T-helper 17 cell (primary cell): ENCODE measurements around the gene WT1. TPM values are rescaled to one million over a fixed set of nuclear protein-coding genes. Genes with fewer than 3 reads are reported as not detected.
A peak's percentile ranks its signal among the peaks of the same experiment; 100 is the strongest.

ENCODE experiments used
- ATAC-seq: fragments of 150-1000 bp; cut with Tn5 transposase; 2 replicates; pipeline ENCODE4 v1.10.0; 2021; ENCODE audit warnings: mild to moderate bottlenecking, moderate library complexity
- DNase-seq, 3 donors: peaks; one replicate each; pipeline versions ENCODE4 v3.0.0 to v3.0.0-alpha.2; 2020 to 2021
- H3K9me3 ChIP-seq: one replicate; pipeline ENCODE4 v1.7.0; 2013; ENCODE audit warnings: low read length, mild to moderate bottlenecking; ENCODE audit not compliant: control insufficient read depth, poor library complexity, severe bottlenecking
- H3K27ac Mint-ChIP-seq: one replicate; pipeline ENCODE4 v1.8.0; 2022; ENCODE audit warnings: mild to moderate bottlenecking, moderate library complexity, mixed read lengths
- H3K27me3 Mint-ChIP-seq: one replicate; pipeline ENCODE4 v1.8.0; 2022; ENCODE audit warnings: mixed read lengths
- H3K36me3 Mint-ChIP-seq: one replicate; pipeline ENCODE4 v1.8.0; 2022; ENCODE audit warnings: low read depth, mixed read lengths
- H3K4me1 Mint-ChIP-seq: one replicate; pipeline ENCODE4 v1.8.0; 2022; ENCODE audit warnings: mild to moderate bottlenecking, mixed read lengths
- H3K4me3 Mint-ChIP-seq: one replicate; pipeline ENCODE4 v1.8.0; 2022; ENCODE audit warnings: mild to moderate bottlenecking, moderate library complexity, mixed read lengths
- total RNA-seq, 4 donors: library from RNA in 2 of 4; stranded (reverse) in 2 of 4; gene quantifications; one replicate each; pipeline ENCODE4 v1.2.3 and lab custom pipeline; 2022 to 2026

The WT1 gene
- total RNA-seq, 2 donors from 2014 or later, result not detected

DNA sequence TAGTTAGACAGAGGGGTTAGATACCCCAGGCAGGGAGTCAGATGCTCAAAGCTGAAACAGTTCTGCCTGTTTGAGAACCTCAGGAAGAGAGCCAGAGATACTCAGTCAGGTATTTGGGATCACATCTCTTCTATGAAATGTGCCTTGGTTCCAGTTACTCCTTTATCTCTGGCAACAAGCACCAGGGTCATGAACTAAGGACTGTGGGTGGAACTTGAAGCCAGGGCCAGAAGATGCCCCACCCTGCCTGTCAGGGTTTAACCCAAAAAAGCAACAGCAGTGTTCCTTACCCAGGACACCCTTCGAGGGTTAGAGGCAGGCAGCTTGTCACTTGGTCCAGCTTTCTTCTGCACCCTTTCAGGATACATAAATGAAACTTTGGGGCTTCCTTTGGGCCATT, 15.0 kb upstream of the WT1 start:
- no peak for DNase-seq
- H3K9me3 ChIP-seq, result no peaks in the 10 kb centered on the region
- ATAC-seq, result no peak
- H3K36me3 Mint-ChIP-seq, result no peaks in the 10 kb centered on the region
- H3K27me3 Mint-ChIP-seq, result peaks cover 51% of the 10 kb centered on the region
- no peaks in the 10 kb centered on the region for H3K4me1 Mint-ChIP-seq
- H3K4me3 Mint-ChIP-seq, result no peak overlapping the region
- H3K27ac Mint-ChIP-seq, result no peak overlapping the region

DNA sequence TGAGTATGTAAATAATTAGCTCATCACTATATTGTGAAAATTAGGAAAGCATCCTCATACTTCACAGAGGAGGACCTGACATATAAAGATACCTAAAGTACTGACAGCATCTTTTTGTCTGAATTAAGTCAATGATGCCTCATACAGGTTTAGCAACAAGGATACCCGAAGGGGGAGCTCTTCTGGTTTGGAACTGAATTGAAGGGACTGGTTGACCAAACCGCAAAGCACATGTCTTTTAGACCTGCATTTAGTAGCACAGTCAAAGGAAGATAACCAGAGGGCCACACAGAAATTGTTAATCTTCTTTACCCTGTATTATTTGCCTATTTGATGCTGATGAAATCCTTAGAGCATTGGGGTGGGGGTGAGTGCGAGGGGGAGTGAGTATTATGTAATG, 12.9 kb upstream of the WT1 start:
- no peaks in the 10 kb centered on the region for H3K9me3 ChIP-seq
- DNase-seq (no peak), ATAC-seq (no peak)
- Mint-ChIP-seq H3K27ac (no peak overlapping the region), H3K4me1 (no peaks in the 10 kb centered on the region), H3K36me3 (no peaks in the 10 kb centered on the region), H3K4me3 (no peak overlapping the region), H3K27me3 (peaks cover 50% of the 10 kb centered on the region)

DNA sequence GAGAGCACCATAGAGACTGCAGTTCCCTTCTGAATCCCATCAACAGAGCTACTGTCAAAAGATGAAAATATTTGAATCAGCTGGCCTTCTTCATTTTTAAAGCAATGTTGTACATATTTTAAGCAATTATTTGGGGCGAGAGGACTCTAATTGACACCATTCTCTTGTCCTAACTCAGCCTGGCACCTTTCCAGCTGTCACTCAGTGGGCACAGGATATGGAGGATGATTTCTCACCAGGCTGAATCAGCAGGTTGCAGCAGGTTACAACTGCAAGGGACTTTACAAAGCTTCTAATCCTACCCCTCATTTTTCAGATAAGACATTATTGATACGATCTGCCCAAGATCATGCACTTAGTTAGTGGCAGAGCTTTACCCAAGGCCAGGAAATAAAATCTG, 11.9 kb upstream of the WT1 start:
- Mint-ChIP-seq H3K4me1 (no peaks in the 10 kb centered on the region), H3K27me3 (peaks cover 56% of the 10 kb centered on the region), H3K4me3 (no peak overlapping the region), H3K27ac (no peak overlapping the region), H3K36me3 (no peaks in the 10 kb centered on the region)
- H3K9me3 ChIP-seq, result no peaks in the 10 kb centered on the region
- ATAC-seq, result no peak
- no peak for DNase-seq

DNA sequence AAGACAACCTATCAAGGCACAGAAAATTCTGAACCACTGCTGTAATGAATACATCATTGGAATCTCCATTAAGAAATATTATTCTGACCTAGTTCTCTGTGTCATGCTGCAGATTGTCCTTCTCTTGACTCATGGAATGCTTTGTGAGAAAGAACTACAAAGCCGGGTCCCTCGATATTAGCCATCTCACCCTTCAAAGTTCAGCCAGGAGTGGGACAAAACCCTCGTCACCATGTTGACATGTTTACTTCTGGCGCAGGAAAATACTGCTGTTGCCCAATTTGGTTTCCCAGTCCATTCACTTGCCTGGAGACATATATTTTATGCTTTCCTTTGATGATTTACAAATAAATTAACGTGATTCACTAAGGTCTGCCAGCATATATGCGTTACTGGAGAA, 10.9 kb upstream of the WT1 start:
- no peaks in the 10 kb centered on the region for H3K36me3 Mint-ChIP-seq
- H3K27ac Mint-ChIP-seq, result no peak overlapping the region
- DNase-seq (no peak), ATAC-seq (no peak)
- no peaks in the 10 kb centered on the region for H3K9me3 ChIP-seq
- H3K4me1 Mint-ChIP-seq, result no peaks in the 10 kb centered on the region
- no peak overlapping the region for H3K4me3 Mint-ChIP-seq
- H3K27me3 Mint-ChIP-seq, result peaks cover 60% of the 10 kb centered on the region

DNA sequence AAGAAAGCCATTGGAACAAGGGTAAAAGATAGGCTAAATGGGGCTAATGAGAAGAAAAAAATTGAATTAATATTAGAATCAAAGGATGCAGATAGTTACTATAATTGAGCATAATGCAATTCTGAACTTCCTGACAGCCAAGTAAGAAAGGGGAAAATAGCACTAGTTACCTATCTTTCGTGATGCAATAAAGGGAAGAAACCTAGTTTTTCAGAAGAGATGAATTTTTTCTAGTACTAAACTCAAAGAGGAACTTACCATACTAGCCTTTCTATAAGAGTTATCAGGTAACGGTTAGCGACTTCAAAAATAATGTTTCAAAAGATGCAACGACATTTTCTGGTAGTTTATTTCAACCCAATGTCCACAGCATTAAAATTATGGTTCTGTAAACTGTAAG, 8.8 kb upstream of the WT1 start:
- Mint-ChIP-seq H3K27me3 (peaks cover 66% of the 10 kb centered on the region), H3K4me3 (no peak overlapping the region), H3K4me1 (peaks cover 2% of the 10 kb centered on the region), H3K36me3 (peaks cover 8% of the 10 kb centered on the region), H3K27ac (no peak overlapping the region)
- DNase-seq (no peak), ATAC-seq (no peak)
- no peaks in the 10 kb centered on the region for H3K9me3 ChIP-seq

DNA sequence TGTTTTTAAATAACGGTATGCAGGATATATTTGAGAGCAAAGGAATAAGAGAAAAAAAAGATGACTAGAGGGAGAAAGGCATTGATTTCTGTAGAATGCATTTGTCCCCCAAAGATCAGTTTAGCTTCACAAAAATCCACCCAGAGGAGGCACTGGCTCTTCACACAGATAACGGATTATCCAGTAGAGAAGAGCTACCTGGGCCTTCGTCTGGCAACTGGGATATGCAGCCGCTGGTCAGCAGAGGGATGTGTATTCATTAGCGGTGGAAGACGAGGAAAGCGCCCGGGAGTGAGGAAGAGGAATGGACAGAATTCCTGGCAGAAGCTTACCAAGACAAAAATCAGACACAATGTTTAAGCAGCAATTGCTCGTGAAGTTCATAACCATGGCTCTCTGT, 5.6 kb upstream of the WT1 start:
- H3K4me1 Mint-ChIP-seq, result peaks cover 13% of the 10 kb centered on the region

DNA sequence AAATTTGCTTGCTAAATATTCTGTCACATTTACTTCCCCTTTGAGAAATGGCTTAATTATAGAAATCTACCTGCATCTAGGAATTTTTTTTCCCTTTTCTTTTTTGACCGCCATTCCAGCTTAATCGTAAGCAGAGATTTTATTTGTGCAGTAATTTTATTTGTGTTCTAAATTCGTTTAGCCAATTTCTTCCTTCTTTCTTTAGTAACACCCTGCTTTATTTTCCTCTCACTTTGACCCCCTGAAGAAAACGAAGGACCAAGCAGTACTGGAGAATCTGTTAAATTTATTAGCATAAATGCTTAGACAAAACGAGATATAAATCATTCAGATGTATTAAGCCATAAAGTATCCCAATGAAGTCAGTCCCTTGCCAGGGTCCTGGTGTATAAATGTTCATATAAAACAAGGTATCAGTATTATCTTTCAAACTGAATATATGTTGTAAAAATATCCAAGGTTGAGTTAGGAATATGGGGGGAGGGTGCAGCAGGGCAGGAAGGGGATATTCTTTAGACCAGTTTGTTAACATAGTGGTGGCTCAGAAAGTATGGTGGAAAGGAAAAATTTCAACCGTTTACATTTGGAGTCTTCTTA, 5.1 kb upstream of the WT1 start:
- Mint-ChIP-seq H3K27ac (no peak overlapping the region), H3K4me3 (peak overlapping the region; percentile 7), H3K4me1 (peaks cover 16% of the 10 kb centered on the region), H3K27me3 (peaks cover 81% of the 10 kb centered on the region), H3K36me3 (peaks cover 8% of the 10 kb centered on the region)
- ATAC-seq (no peak), DNase-seq (no peak)
- H3K9me3 ChIP-seq, result no peaks in the 10 kb centered on the region

More for the DNA sequence above, 5.6 kb upstream of the WT1 start:
- H3K27me3 Mint-ChIP-seq, result peaks cover 82% of the 10 kb centered on the region
- H3K4me3 Mint-ChIP-seq, result no peak overlapping the region
- H3K27ac Mint-ChIP-seq, result no peak overlapping the region
- H3K9me3 ChIP-seq, result no peaks in the 10 kb centered on the region
- peaks cover 8% of the 10 kb centered on the region for H3K36me3 Mint-ChIP-seq
- DNase-seq (no peak), ATAC-seq (no peak)

DNA sequence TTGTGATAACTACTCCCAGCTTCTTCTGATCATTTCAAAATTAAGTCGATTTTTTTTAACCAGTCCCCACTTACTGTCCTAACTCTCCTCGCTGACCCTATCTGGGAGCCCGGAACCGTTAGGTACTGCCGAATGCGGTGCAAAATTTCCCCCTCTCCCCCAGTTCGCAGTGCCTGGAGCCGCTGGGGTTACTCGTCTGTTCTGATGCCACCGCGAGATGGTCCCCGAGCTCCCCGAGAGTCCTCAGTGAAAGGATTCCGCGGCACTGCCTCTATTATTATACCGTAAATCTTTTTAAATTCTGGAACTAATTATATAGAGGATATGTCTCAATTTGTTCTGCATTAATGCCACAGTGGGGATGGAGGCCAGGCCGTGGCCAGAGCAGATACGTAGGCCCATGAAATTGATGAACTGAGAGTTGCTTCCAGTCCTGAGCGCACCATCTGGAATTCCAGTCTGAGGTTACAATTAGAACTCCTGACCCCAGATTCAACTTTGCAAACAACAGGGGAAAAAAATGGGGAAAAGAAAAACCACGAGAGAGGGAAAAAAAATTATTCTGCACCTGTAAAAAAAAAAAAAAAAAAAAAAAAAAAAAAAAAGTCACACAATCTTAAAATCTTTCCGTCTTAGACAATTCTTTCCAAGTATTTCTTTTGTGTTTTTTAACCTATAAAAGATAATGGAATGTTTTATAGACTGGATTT, 4.3 kb upstream of the WT1 start:
- ATAC-seq, result no peak
- no peak overlapping the region for H3K4me3 Mint-ChIP-seq
- H3K9me3 ChIP-seq, result no peaks in the 10 kb centered on the region
- H3K27ac Mint-ChIP-seq, result no peak overlapping the region
- H3K27me3 Mint-ChIP-seq, result peaks cover 74% of the 10 kb centered on the region
- H3K36me3 Mint-ChIP-seq, result peaks cover 8% of the 10 kb centered on the region
- peaks cover 16% of the 10 kb centered on the region for H3K4me1 Mint-ChIP-seq
- no peak for DNase-seq

DNA sequence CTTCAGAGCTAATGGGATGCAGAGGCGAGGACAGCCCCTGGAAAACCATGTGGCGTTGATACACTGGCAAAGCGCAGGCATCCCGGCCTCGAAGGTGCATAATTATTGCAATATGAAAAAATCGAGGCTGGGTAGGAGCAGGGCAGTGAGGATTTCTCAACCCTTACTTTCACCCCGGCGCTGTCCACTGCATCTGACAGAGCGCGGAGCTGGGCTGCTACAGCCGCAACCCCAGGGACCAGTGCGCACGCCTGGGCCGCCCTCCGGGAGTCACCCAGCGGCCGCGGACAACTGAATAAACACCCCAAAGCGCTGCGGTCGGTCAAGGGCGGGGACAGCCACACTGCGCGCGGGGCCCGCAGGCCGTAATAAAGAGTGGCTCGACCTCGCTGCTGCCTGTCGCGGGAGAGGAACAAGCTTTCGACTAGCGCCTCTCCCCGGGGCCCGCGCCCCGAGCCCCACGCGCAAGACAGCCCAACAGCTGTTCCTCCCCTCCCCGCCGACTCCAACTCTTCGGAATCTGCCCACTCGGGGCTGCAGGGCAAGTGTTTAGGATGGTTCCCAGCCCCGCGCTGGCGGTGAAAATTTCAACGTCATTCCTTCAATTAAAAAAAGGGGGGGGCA, 3.6 kb upstream of the WT1 start:
- Mint-ChIP-seq H3K27ac (no peak overlapping the region), H3K4me3 (no peak overlapping the region), H3K27me3 (peaks cover 80% of the 10 kb centered on the region), H3K36me3 (peaks cover 8% of the 10 kb centered on the region), H3K4me1 (peaks cover 18% of the 10 kb centered on the region)
- H3K9me3 ChIP-seq, result no peaks in the 10 kb centered on the region
- DNase-seq (no peak), ATAC-seq (no peak)

DNA sequence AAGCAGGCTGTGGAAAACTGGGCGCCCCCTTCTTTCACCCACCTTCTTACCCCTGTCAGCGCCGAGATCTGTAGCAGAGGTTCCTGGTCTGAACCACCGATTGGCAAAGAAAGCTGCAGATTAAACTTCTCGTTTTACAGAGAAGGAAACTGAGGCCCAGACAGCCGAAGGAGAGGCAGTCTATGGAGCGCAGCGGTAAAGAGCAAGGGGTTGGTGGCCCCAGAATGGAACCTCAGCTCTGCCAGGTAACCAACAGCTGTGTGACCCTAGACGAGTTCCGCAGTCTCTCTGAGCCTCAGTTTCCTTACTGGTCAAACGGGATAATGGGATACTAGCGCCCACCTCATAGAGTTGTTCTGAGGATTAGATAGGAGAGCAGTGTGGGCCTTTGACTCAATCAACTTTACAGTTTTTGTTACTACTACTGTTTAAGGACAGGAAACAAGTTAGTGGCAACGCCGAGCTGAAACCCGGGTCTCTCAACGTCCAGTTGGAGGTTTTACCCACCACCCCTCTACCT, 3.1 kb upstream of the WT1 start:
- H3K4me1 Mint-ChIP-seq, result peaks cover 23% of the 10 kb centered on the region

DNA sequence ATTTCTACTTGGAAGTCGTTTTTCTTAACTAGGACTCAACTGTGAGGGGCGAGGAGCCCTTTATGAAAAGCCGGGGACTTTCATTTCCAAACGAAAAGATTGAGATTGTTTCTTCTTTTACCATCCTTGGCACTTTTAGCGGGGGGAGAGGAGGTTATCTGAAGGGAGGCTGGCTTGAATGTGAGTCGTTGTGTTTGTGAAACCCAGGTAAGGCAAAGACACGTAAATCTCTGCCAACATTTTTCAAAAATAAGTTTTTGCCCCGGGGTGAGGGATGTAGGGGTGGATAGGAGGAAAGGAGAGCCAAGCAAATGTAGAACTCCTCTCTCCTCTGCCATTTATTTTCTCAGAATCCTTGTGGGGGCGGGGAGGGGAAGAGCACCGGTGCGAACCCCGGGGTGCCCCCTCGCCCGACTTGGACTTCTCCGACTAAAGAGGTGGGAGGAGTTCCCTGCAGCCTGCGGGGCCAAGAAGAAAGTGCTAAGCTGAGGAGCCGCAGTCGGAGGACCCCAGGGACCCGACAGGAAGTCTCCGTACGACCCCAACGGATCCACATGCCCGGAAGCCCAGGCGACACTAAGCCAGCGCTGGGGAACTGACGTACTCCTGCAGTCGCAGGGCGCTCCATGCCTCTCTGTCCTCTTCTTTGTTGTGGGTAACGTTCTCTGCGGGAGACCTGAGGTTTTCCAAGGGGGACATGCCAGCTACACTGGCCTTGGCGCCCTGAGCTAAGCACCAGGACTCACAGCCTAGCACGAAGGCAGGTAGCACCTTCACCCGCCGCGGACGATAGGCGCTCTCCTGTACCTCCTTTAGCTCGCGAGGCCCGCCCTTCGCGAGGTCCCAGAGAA, 2.4 kb upstream of the WT1 start:
- H3K36me3 Mint-ChIP-seq, result peaks cover 8% of the 10 kb centered on the region
- no peak for DNase-seq
- peak overlapping the region; percentile 67 for H3K4me3 Mint-ChIP-seq
- peaks cover 85% of the 10 kb centered on the region for H3K27me3 Mint-ChIP-seq
- no peaks in the 10 kb centered on the region for H3K9me3 ChIP-seq
- H3K4me1 Mint-ChIP-seq, result peaks cover 23% of the 10 kb centered on the region
- ATAC-seq, result no peak
- H3K27ac Mint-ChIP-seq, result peak overlapping the region; percentile 19

More for the DNA sequence above, 3.1 kb upstream of the WT1 start:
- Mint-ChIP-seq H3K27me3 (peaks cover 85% of the 10 kb centered on the region), H3K36me3 (peaks cover 8% of the 10 kb centered on the region), H3K27ac (no peak overlapping the region), H3K4me3 (no peak overlapping the region)
- DNase-seq (no peak), ATAC-seq (no peak)
- no peaks in the 10 kb centered on the region for H3K9me3 ChIP-seq

DNA sequence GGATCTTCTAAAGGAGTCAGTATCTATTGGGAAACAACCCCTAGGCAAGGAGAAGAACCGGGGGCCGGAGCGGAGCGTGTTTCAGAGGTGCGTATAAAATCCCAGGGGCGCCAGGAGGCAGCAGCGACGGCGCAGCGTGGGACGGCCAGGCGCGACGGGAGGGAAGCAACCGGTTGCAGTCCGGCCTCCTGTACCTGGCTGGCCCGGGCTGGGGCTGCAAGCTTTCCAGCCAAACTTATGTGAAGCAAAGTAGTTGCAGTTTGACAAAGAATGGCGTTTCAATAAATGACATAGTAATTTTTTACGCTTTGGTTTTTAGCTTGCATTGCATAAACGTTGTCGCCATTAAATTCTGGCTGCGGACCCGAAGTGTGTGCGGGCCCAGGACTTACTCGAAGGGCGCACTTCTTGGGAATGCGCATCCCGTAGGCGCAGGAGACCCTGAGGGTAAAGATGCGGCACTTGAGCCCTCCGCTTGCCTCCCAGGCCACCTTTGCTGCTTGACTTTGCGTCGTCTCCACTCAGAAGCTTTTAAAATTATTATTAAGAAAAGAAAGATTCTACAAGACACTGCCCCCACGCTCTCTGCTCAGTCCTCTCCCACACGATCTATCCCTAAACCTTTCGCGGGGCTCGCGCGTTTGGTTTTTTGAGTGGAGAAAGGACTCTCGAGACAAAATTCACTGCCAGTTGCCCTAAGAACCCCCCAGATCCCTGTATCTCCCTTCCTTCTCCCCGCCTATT, 1.6 kb upstream of the WT1 start:
- H3K36me3 Mint-ChIP-seq, result peaks cover 8% of the 10 kb centered on the region
- DNase-seq (no peak), ATAC-seq (no peak)
- peak overlapping the region; percentile 76 for H3K4me3 Mint-ChIP-seq
- H3K4me1 Mint-ChIP-seq, result peaks cover 23% of the 10 kb centered on the region
- no peaks in the 10 kb centered on the region for H3K9me3 ChIP-seq
- H3K27me3 Mint-ChIP-seq, result peaks cover 85% of the 10 kb centered on the region
- H3K27ac Mint-ChIP-seq, result peak overlapping the region; percentile 19
